AG04449 (cell line): ENCODE results near the gene EMC1.
"Not testable (repeated sequence)": the region's sequence is repeated elsewhere in the genome, so short reads cannot be mapped to it uniquely, and the experiment has no call there.

ENCODE experiments used
- CTCF ChIA-PET: fragments of 350-600 bp; formaldehyde crosslinking; extraction: SDS; loops from one replicate; lab custom pipeline; 2021; ENCODE audit warnings: antibody characterized with exemption; lab: Yijun Ruan, JAX
- POLR2A ChIA-PET: fragments of 400-600, 350-600 bp; formaldehyde crosslinking; extraction: SDS; loops from one replicate; lab custom pipeline; 2020; ENCODE audit warnings: antibody characterized with exemption, inconsistent platforms; lab: Yijun Ruan, JAX
- DNase-seq: peaks from one replicate; pipeline ENCODE4 v3.0.0-alpha.2; 2010; ENCODE audit warnings: low read depth, low spot score
- H3K4me3 ChIP-seq: 2 replicates; pipeline ENCODE4 v1.5.1; 2011; ENCODE audit warnings: low read depth, mild to moderate bottlenecking, control low read depth, low read length
- TF ChIP-seq, protein P1 (sequence below): IDR thresholded peaks from one replicate; pipeline ENCODE4 v1.5.1; 2011; ENCODE audit warnings: mild to moderate bottlenecking, moderate library complexity, low read length, control low read depth, inconsistent platforms; ENCODE audit not compliant: insufficient read depth; ENCODE audit errors: missing control alignments

Gene EMC1

DNA sequence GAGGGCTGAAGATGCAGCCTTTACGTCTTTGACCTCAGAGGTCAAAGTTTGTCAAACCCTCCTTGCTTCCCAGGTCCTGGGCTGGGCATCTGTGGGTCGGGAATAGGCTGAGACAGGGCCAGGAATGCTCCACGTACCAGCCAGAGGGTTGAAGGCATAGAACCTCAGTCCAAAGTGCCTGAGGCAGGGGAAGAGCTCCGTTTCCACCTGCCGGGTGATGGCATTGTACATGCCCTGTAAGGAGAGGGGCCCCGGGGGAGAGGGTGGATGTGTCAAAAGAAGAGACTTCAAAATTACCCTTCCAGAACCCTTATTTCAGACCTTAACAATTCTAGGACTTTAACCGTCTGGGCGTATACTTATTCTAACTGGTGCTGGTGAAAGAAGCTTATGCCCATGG, 33.6 kb upstream of the EMC1 start:
- ChIA-PET POLR2A (no interaction called here), CTCF (no interaction called here)
- no peak overlapping the region for H3K4me3 ChIP-seq
- TF ChIP-seq, protein P1, sequence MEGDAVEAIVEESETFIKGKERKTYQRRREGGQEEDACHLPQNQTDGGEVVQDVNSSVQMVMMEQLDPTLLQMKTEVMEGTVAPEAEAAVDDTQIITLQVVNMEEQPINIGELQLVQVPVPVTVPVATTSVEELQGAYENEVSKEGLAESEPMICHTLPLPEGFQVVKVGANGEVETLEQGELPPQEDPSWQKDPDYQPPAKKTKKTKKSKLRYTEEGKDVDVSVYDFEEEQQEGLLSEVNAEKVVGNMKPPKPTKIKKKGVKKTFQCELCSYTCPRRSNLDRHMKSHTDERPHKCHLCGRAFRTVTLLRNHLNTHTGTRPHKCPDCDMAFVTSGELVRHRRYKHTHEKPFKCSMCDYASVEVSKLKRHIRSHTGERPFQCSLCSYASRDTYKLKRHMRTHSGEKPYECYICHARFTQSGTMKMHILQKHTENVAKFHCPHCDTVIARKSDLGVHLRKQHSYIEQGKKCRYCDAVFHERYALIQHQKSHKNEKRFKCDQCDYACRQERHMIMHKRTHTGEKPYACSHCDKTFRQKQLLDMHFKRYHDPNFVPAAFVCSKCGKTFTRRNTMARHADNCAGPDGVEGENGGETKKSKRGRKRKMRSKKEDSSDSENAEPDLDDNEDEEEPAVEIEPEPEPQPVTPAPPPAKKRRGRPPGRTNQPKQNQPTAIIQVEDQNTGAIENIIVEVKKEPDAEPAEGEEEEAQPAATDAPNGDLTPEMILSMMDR: no peak
- no peak for DNase-seq

DNA sequence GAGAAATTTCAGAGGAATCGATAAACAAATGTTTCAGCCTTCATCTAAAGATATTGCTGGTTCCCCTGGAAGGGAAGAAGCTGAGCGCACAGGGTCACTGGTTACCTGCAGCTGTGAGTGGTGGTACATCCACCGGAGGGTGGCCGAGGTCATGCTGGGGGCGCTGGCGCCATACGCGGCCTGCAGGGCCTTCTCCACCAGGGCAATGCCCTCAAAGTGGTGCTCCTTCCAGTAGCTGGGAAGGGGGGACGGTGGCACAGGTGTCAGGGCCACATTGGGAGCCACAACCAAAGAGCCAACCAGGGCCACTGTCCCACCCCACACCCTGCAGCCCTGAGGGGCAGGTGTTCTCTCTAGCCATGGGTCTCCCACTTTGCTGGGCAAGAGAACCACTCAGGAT, 32.6 kb upstream of the EMC1 start:
- TF ChIP-seq, protein P1: no peak
- POLR2A ChIA-PET: no interaction called here
- no peak overlapping the region for H3K4me3 ChIP-seq
- CTCF ChIA-PET: no interaction called here
- no peak for DNase-seq

DNA sequence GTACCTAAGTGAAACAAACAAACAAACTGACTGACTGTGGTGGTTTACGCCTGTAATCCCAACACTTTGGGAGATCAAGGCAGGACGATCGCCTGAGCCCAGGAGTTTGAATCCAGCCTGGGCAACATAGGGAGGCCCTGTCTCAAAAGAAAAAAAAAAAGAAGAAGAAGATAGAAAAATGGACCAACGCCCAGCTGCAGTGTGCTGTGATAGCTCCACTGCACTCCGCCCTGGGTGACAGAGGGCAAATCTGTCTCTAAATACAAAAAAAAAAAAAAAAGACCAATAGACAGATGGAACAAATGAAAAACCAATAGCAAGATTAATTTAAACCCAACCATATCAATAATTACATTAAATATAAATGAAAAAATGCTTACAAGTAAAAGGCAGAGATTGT, 23.3 kb upstream of the EMC1 start:
- no peak overlapping the region for H3K4me3 ChIP-seq
- DNase-seq: no peak
- CTCF ChIA-PET: no interaction called here
- POLR2A ChIA-PET: no interaction called here
- TF ChIP-seq, protein P1: no peak

DNA sequence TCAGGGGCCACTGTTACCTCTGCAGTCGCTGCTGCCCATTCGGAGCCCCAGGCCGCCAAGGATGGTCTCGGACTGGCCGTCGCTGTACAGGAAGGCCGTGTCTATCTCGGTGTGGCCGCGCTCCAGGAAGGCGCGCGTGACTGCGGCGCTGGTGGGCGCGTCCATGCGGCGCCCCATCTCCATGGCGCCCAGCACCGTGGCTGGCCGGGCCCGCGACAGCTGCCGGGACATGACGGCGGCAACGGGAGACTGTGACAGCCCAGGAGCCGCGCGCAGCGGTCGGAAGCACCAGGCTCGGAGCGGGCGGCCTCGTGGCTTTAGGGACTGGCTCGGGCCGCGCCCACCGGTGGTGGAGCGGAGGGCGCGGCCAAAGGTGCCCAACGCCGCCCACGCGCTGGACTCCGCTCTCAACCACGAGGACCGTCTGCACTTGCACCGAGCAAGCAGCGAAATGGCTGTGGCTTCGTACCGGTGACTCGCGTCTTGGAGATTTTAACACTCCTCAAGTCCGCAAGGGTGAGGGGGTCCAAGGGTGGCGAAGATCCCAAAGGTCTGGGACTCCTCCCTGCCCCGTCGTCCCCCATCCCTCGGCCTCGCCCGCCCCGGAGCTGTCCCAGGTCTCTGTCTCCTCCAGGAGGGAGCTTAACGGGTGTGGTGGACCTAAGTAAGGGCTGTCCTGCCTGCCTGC, 22.7 kb upstream of the EMC1 start:
- CTCF ChIA-PET, POLR2A ChIA-PET, H3K4me3 ChIP-seq, DNase-seq: not testable (repeated sequence)

DNA sequence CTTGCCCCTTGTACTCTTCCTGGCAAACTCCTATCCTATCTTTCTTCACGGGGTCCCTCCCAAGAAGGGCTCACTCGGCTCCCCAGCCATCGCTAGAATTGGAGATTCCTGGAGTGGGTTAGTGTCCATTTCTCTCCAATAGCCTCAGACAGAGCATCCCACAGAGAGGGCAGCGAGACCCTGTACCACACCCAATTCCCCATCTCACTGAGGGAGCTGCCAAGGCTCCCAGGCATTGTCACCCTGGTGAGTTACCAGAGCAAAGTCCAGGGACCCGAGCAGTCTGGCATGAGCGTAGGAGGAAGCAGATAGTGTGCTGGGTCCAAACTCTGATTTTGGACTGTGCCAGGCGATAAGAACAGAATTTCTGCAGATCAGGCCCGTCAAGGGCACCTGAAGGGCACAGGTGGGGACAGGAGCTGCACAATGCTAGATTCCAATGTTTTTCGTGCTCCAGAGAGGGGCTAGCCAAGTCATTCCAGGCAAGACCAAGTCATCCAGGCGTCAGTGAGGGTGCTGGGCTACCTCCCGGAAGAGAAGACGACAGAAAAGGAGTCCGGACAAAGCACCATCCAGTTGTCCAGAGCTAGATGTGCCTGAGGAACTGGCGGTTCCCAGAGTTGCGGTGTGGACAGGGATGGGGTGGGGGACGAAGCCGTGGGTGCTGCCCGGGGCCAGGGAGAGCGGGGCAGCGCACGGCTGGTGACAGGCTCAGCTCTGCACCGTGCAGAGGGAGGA, 22.0 kb upstream of the EMC1 start:
- TF ChIP-seq, protein P1: no peak
- CTCF ChIA-PET: no interaction called here
- no peak for DNase-seq
- no peak overlapping the region for H3K4me3 ChIP-seq
- POLR2A ChIA-PET: no interaction called here

DNA sequence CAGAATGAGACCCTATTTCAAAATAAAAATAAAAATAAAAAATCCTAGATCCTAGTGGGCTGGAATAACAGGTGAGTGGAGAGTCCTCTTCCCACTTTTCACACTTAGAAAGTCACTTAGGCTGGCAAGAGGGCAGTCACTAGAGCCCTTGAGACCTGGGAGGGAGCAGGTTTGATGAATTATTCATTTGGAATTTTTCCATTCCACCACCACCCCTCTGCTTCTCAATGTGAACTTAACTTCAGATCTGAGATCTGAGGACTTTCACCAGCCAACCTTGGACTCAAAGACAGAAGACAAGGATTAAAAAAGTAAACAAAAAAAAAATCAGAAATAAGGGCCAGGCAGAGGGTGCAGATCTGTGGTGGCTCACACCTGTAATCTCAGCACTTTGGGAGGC, 20.7 kb upstream of the EMC1 start:
- no peak overlapping the region for H3K4me3 ChIP-seq
- ChIA-PET POLR2A (no interaction called here), CTCF (no interaction called here)
- DNase-seq: no peak
- TF ChIP-seq, protein P1: no peak

DNA sequence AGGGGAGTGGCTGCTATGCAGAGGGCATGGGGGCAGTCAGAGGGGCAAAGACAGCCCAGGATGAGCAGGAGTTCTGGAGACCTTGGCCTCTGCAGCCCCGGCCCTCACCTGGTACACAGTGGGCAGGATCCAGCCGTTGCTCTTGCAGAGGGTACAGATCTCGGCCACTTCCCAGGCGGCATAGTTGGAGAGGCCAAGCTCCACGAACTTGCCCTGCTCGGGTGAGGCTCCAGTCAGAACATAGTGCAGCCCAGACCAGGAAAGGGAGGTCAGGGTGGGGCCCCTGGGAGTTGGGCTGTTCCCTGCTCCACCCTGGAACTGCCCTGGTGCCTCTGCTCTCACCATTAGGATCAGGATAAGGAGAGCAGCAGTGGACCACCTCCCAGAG, 19.0 kb upstream of the EMC1 start:
- H3K4me3 ChIP-seq, DNase-seq, CTCF ChIA-PET, POLR2A ChIA-PET: not testable (repeated sequence)

DNA sequence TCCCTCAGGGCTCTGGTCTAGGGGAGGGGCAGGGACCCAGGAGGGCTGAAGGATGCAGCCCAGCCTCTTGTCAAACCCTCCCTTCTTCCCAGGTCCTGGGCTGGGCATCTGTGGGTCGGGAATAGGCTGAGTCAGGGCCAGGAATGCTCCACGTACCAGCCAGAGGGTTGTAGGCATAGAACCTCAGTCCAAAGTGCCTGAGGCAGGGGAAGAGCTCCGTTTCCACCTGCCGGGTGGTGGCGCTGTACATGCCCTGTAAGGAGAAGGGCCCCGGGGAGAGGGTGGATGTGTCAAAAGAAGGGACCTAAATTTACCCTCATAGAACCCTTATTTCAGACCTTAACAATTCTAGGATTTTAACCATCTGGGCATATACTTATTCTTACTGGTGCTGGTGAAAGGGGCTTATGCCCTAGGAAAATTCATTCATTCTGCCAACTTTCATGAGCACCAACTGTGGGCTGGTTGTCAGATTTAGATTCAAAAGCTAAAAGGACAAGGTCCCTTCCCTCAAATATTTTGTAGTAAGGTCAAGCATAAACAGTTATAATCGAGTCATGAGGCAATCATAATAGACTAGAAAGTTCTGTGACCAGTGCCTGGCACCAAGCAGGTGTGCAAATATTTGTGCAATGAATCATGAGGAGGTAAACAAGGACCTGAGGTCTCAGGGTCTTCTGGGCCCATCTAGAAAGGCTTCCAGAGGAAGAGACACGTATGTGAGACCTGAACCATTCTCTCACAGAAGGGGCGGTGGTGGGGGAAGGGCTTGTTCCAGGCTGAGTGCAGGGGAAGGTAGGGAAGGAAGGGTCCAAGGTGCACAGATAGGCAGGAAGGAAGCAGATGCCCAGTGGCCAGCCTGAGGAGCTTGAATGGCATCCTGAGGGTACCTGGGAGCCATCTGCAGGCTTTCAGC, 18.4 kb upstream of the EMC1 start:
- CTCF ChIA-PET: interaction anchor here (1.1 kb wide), 1 partner anchor 11 kb away, joined by 3 read pairs; no protein-coding TSS in a partner anchor
- H3K4me3 ChIP-seq, DNase-seq, POLR2A ChIA-PET: not testable (repeated sequence)
